TTC549 (cell line): Measurements from ENCODE around the gene ASPHD1.
A peak's percentile ranks its signal among the peaks of the same experiment; 100 is the strongest.
"Not testable (repeated sequence)": the region's sequence is repeated elsewhere in the genome, so short reads cannot be mapped to it uniquely, and the experiment has no call there.

Experiments used
- FAIRE-seq: peaks from 2 replicates; lab custom pipeline; 2012; peaks lifted over from hg19 to GRCh38; lab: Jason Lieb, UNC

Gene ASPHD1, protein sequence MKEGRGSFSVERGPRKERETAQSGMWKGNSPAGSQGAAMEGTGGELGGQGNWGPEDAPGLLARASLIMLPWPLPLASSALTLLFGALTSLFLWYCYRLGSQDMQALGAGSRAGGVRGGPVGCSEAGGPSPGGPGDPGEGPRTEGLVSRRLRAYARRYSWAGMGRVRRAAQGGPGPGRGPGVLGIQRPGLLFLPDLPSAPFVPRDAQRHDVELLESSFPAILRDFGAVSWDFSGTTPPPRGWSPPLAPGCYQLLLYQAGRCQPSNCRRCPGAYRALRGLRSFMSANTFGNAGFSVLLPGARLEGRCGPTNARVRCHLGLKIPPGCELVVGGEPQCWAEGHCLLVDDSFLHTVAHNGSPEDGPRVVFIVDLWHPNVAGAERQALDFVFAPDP

DNA sequence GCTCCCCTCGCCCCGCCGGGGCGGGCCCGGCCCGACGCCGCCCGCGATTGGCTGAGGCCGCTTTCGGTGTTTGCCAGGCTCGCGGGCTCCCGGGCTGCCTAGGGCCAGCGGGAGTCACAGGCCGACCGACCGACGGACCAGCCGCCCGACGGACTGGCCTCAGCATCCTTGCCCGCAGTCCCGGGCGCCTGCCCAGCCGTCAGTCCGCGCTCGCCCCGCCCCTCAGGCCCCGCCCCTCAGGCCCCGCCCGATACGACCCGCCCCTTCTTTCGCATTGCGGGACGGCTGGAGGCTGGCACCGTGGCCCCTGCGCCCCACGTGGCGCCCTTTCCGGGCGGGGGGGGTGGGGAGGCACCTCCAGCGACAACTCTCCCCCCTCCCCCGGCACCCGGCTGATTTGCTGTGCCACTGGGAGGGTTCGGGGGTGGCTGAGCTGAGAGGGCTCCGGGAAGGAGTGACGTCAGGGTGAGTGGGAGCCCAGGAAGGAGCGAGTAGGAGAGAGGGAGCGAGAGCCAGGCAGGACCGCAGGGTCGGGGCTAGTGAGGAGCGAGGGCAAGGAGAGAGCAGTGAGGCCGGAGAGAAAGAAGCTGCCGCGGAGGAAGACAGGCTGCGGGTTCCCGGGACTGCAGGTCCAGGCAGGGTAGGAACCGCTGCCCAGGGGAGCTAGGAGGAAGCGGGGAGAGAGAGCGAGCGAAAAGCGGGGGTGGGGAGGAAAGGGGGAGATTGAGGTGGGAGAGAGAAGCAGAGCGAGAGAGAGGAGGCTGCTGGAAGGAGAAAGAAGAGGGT is at the start of gene ASPHD1:
ASPHD1 (plus strand) TSS at position 387 of the 786 bp plus-strand sequence. CDS start 484 bp downstream, outside the sequence.
- FAIRE-seq = no peak

DNA sequence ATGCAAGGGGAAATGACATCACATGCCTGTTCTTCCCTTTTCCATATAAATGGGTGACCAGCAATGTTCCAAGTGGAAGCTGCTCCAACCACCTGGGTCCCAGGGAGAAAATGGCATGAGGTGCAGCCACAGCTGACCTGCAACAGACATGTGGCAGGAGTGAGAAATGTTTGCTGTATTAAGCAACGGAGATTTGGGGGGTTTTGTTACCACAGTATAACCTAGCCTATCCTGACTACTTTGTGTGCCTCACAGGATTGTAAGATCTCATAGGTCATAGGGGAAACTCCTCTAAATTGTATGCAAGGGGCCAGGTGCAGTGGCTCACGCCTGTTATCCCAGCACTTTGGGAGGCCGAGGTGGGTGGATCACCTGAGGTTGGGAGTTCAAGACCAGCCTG is 49.3 kb upstream of the ASPHD1 start:
- FAIRE-seq = no peak

DNA sequence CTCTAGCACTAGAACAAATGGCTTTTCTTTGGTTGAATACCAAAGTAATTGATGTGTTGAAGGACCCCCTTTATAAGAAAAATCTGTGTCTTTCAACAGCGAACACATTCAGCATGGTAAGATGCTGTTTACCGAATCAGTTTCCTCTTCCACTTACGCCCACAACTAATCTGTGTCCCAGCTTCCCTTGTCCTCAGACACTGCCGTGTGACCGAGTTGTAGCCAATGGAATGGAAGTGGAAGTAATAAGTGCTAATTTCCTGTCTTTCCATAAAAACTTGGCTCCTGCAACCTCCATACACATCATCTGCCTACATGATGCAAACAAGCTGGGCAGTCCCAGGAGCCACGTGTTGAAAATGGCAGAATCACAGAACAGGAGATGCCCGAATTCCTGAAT is 47.6 kb upstream of the ASPHD1 start:
- no peak for FAIRE-seq

DNA sequence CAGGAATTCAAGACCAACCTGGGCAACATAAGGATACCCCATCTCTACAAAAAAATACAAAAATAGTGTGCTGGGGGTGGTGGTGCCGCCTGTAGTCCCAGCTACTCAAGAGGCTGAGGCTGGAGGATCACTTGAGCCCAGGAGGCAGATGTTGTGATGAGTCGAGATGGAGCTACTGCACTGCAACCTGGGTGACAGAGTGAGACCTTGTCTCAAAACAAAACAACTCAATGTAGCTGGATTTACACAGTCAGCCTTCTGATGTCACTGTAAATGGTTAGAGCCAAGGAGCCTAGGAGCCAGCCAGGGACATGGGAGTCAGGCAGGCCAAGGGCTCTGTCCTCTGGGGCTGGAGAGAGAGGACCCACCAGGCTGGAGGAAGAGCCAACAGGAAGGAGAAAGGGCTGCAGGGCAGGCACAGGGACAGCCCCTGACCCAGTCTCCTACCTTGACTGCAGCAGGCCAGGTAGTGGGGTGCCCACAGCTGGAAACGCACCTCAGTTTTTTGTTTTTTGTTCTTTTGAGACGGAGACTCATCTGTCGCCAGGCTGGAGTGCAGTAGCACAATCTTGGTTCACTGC is 45.7 kb upstream of the ASPHD1 start:
- FAIRE-seq = no peak

DNA sequence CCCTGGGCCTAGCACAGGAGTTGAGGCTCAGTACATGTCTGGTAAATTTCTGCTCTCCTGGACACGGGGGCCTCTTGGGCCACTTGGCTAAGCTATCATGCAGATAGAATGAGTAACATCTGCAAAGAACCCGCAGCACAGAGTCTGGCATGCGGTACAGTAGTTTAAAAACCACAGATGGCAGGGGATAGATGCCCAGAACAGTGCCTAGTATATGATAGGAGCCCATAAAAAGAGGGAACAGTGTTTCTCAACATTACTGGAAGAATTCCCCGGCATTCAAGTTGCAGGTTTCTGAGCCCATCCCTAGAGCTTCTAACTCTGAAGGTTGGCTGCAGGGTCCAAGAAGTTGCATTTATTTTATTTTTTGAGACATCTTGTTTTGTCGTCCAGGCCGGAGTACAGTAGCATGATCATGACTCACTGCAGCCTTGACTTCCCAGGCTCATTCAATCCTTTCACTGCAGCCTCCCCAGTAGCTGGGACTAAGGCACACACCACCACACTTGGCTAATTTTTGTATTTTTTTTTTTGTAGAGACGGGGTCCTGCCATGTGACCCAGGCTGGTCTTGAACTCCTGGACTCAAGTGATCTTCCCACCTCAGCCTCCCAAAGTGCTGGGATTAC is 43.0 kb upstream of the ASPHD1 start:
- FAIRE-seq = no peak

DNA sequence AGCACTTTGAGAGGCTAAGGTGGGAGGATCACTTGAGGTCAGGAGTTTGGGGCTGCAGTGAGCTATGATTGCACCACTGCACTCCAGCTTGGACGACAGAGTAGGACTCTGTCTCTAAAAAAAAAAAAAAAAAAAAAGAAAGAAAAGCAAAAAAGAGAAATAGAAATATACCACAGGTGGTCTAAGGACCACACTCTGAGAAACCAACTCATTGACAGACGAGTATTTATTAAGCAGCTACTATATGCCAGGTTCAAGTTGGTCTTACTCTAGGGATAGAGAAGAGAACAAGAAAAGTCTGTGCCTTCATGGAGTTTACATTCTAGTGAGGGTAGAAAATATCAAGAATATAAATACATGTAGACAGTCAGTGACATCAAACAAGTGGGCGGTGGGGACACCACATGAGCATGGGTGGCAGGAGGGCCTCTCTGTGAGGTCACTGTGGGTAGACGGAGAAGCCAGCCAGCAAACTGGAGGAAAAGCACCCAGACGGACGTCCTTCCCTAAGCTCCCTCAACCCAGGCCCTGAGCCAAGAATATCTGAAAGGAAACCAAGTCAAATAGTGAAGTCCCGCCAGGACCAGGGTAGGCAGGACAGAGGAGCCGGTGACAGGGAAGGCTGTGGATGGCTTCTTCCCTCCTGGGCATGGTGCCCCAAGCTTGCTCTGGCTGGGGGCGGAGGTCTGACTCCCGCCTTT is 42.0 kb upstream of the ASPHD1 start:
- no peak for FAIRE-seq

DNA sequence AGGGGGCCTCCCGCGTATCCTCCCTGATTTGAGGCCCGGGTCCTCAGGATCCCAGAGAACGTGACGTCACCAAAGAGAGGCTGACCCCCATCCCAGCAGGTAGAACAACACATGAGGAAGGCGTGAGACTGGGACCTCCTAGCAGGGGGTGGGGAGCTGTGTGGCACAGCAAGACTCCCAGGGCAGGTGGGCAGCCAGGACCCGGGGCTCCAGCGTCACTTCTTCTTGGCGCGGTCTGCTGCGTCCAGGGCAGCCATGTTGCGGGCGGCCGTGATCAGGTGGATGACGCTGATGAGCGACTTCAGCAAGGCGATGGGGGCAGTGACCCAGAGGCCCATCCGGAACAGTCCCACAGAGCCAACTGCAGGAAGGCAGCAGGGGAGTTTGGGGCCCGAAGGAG is 41.3 kb upstream of the ASPHD1 start:
- FAIRE-seq = no peak

DNA sequence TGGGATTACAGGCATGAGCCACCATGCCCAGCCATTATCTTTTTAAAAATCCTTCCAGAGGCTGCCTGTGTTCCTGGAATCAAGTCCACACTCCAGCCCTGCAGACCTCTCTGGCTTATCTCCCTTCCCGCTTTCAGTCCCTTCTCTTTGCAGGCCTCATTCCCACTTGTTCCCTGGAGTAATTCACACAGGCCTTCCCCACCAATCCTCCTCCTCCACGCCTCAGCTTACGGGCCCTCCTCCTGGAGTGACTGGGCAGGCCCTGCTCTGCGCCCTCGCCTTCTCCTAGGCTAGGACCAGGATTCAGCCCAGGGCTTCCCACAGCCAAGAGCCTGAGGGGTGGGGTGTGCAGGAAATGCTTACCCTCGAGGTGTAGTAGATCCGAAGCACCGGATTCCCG is 40.1 kb upstream of the ASPHD1 start:
- no peak for FAIRE-seq

DNA sequence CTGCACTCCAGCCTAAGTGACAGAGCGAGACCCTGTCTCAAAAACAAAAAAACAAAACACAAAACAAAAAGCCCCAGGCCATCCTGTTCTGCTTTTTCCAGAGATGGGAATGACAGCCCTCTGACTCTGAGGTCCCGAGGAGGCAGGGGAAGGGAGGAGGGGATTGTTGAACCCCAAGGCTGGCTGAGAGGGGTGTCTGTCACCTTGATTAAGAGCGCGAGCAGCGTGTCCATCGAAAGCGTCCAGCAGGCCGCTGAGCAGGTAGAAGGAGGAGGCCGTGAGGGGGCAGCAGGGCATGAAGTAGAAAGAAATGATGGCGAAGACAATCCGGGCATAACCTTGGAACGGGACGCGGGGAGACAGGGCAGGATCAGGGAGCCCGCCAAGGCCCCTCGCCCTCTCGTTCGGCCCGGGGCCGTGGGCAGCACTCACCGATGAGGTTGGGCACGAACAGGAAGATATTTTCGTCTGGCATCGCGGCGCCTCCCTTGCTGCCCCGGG is 37.9 kb upstream of the ASPHD1 start:
- FAIRE-seq = no peak

DNA sequence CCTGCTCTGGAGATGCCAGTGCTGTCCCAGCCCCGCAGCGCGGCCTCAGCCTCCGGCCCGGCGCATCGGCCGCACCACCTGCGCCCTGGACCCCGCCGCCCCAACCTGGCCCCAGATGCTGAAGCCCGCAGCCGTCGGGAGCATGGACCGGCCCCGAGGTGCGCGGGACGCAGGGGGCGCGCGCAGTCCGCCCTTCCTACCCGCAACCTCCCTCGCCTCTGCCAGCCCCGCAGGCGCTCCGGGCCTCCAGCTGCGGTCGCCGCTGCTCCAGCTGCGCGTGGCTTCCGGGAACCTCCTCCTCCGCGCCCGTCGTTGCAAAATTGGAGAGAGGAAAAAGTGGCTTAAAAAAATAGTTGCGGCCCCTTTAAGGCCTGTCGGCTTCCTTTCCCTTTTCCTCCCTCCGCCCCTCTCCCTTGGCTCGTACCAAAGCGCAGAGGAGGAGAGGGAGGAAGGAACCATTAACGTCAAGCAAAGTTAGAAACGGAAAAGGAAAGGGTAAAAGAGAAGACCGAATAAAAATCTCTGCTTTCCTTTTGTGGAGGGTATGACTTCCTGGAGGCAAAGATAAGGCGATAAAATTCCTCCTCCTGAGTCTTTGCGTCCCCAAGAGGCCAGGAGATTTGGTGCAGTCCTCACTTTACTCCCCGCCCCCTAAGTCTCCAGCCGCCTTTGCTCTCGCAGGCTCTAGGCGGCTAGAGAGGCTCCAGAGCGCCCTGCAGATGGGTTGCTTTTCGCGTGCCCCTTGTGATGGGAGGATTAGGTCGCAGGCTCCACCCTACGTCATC is 37.2 kb upstream of the ASPHD1 start, which contains the start of gene CDIPT:
CDIPT (minus strand) TSS at position 343 of the 785 bp plus-strand sequence. CDS start 369 bp downstream, outside the sequence.
- FAIRE-seq = peak; percentile 57

DNA sequence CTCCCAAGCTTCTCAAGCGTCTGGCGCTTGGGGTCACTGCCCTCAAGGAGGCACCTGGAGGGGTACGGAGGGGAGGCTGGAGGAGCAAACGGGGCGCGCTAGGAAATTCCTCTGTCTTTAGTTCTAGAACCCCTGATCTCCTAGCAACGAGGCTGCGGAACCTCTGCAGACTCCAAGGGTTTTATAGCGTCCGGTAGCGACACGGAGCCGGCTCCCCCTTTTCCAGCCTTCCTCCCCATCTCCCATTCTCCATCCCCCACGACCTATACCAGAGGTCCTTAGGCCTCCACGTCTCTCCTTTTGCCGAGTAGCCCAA is 36.7 kb upstream of the ASPHD1 start:
- FAIRE-seq = no peak

DNA sequence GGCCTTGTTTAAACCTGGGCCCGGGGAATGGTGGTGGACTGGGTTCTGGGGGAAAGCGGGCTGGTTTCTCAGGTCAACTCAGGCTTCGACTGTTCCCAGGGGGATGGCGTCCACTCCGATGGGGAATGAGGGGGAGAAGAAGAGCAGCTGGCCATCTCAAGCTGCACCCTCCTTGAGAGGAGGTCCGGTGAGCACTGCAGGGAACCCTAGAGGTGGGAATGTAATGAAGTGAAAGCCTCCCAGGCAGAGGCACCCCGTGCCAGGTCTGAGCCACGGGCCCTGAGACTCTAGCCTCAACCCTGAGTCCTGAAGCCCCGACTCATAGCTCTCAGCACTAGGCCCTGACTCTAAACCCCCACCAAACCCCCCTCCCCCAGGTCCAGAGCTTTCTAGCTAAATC is 36.1 kb upstream of the ASPHD1 start:
- FAIRE-seq = no peak

DNA sequence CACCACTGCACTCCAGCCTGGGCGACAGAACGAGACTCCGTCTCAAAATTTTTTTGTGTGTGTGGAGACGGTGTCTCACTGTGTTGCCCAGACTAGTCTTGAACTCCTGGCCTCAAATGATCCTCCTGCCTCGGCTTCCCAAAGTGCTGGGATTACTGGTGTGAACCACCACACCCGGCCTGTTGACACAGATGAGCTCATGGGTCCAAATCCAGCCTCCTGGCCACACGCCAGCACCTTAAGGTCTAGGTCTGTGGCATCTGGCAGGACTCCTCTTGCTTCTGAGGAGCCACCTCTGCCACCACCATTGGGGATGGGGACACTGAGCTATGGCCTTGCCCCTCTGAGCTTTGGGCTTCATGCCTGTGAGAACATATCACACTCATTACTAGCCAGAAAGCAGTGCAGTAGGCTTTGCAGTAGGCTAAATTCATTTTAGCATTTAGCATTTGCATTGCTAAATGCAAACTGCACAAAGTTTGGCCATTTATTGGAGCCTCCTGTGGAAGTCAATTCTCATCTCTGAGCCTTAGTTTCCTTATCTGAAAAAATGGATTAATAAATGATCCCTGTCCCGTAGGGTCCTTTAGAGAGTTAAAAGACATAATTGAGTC is 31.8 kb upstream of the ASPHD1 start:
- FAIRE-seq = no peak

DNA sequence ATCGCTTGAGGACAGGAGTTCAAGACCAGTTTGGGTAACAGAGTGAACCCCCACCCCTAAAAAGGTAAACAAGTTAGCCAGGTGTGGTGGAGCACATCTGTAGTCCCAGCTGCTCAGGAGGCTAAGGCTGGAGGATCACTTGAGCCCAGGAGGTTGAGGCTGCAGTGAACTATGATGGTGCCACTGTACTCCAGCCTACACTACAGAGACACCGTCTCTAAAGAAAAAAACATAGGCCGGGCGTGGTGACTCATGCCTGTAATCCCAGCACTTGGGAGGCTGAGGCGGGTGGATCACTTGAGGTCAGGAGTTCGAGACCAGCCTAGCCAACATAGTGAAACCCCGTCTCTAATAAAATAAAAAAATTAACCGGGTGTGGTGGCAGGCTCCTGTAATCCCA is 31.2 kb upstream of the ASPHD1 start:
- not testable (repeated sequence) for FAIRE-seq

DNA sequence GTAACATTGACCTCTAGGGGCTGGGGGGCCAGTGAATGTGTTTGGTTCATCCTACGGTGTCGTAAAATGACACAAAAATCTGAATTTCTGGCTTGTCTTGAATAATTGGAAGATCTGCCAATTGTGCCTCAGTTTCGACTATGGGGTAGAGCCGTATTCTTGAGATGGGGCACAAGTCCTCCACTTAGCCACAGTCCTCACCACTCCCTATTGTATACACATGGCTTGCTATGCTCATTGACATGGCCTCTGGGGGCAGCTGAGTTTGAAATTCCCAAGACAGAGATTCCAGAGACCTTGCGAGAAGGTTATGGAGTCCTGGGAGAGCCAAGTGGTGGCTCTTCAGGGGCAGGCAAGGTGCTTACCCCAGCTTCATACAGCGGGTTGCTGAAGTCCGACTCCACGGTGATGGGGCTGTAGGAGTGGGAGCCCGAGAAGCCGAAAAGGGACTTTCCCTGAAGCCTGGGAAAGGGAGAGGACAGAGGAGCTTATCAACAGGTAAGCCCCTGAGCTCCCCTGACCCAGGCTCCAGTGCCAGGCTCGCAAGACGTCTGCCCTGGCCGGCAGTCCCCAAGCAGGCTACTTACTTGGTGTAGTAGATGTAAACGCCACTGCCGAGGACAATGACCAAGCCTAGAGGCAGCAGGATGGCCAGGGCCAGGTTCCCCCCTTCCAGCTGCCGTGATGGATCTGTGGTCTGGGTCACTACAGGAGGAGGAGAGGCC is 28.3 kb upstream of the ASPHD1 start:
- FAIRE-seq = no peak

DNA sequence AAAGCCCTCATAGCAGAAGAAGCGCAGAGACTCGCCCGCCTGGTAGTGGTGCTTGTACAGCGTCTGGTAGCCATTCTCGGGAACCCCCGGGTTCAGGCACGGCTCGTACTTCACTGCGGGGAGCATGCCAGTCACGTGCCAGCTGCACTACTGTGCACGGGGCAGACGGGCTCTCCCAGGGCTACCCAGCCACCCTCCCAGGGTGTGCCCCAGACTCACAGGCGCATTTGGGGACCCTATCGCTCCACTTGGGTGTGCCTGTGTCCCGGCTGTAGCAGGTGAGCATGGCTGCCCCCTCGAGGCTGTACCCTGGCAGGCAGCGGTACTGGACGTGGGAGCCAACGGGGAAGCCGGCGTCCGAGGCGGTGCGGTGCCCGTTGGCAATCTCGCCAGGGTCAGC is 27.0 kb upstream of the ASPHD1 start:
- FAIRE-seq = no peak

DNA sequence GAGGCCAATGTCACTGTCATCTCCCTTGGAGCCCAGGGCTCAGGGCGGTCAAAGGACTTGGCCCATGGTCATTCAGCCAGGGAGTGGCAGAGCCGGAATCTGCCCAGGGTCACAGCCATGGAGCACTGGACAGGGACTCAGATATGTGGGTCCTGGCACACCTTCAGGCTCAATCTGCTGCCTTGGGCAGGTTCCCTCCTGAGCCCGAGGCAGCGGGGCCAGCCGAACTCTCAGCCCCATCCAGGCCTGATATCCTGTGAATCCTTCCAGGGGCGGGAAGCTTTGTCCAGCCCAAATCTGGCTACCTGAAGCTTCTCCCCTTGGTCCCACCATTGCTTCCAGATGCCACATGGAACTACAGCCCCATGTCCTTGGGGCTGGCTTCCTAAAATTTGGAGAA is 25.1 kb upstream of the ASPHD1 start:
- no peak for FAIRE-seq

DNA sequence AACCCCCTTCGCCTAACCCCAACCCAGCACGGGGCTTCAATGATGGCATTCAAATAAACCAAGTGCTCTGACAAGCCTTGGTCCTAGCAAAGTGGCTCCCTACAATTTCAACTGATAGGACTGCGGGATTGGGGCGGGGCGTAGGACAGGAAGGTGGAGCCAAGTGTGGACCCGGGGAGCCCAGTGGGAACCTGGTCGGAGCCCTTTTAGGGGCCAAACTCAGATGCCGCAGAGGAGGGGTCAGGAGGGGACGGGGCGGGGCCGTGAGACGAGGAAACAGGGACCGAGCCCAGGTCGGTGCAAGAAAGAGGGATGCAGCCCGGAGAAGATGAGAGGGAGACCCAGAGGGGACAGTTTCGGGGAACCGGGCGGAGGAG is 24.1 kb upstream of the ASPHD1 start:
- no peak for FAIRE-seq

DNA sequence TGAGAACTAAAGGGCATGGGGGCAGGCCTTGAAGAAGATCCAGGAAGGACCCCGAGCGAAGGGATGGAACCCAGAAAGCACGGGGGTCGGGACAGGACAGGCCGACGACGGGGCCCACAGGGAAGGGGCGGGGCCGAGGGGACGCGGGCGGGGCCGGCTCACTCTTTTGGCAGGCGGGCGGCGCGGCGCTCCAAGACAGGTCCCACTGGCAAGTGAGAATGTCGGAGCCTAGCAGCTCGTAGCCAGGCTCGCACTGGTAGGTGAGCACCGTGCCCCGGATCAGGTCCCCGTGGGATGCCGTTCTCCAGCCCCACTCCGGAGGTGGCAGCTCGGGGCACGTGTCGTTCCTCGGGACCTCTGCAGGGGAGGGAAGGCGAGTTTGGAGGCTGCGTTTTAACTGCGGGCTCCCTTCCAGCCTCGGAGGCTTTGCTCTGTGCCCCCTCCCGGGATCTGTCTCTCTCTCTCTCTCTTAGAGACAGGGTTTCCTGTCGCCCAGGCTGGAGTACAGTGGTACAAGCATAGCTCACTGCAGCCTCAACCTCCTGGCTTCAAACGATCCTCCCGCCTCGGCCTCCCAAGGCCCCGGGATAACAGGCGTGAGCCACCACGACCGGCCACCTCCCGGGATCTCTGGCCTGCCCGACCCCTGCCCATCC is 23.6 kb upstream of the ASPHD1 start:
- FAIRE-seq = no peak
